H9 (cell line): ENCODE data around the gene MPZL1. TPM values are rescaled to one million over a fixed set of nuclear protein-coding genes. Genes with fewer than 3 reads are reported as not detected.
"Not testable (repeated sequence)": the region's sequence is repeated elsewhere in the genome, so short reads cannot be mapped to it uniquely, and the experiment has no call there.

ENCODE experiments used
- DNase-seq: peaks from one replicate; pipeline ENCODE4 v3.0.0-alpha.2; 2017
- H2AFZ ChIP-seq: one replicate; pipeline ENCODE4 v1.6.1; 2013; ENCODE audit warnings: mild to moderate bottlenecking, low read length, control low read depth, moderate library complexity
- H2AK5ac ChIP-seq: 2 replicates; pipeline ENCODE4 v1.6.1; 2013; ENCODE audit warnings: low read length, control low read depth, mixed read lengths; ENCODE audit not compliant: insufficient read length
- H2BK120ac ChIP-seq: one replicate; pipeline ENCODE4 v1.6.1; 2013; ENCODE audit warnings: low read depth, mild to moderate bottlenecking, low read length, control low read depth, inconsistent platforms; ENCODE audit not compliant: poor library complexity, severe bottlenecking
- H2BK12ac ChIP-seq: 2 replicates; pipeline ENCODE4 v1.6.1; 2013; ENCODE audit warnings: low read length, control low read depth, mixed read lengths, low read depth; ENCODE audit not compliant: insufficient read length
- H2BK15ac ChIP-seq: 2 replicates; pipeline ENCODE4 v1.6.1; 2013; ENCODE audit warnings: low read depth, low read length, control low read depth
- H2BK20ac ChIP-seq: one replicate; pipeline ENCODE4 v1.6.1; 2013; ENCODE audit warnings: low read depth, mild to moderate bottlenecking, low read length, control low read depth, inconsistent platforms; ENCODE audit not compliant: poor library complexity, severe bottlenecking
- H2BK5ac ChIP-seq: 2 replicates; pipeline ENCODE4 v1.6.1; 2013; ENCODE audit warnings: low read length, control low read depth, mixed read lengths; ENCODE audit not compliant: insufficient read length
- H3K14ac ChIP-seq: 2 replicates; pipeline ENCODE4 v1.6.1; 2013; ENCODE audit warnings: low read length, control low read depth; ENCODE audit not compliant: insufficient read depth
- H3K18ac ChIP-seq: 2 replicates; pipeline ENCODE4 v1.6.1; 2013; ENCODE audit warnings: low read depth, mild to moderate bottlenecking, mixed read lengths, low read length, control low read depth; ENCODE audit not compliant: insufficient read length
- H3K23ac ChIP-seq: 2 replicates; pipeline ENCODE4 v1.6.1; 2013; ENCODE audit warnings: low read length, control low read depth, mixed read lengths, low read depth; ENCODE audit not compliant: insufficient read length
- H3K23me2 ChIP-seq: 2 replicates; pipeline ENCODE4 v1.6.1; 2013; ENCODE audit warnings: low read depth, mild to moderate bottlenecking, mixed read lengths, low read length, control low read depth; ENCODE audit not compliant: insufficient read length, poor library complexity, severe bottlenecking
- H3K27ac ChIP-seq: 2 replicates; pipeline ENCODE4 v1.5.1; 2013; ENCODE audit warnings: low read length, control low read depth, mixed read lengths, low read depth; ENCODE audit not compliant: insufficient read length
- H3K27me3 ChIP-seq: 2 replicates; pipeline ENCODE4 v1.6.1; 2013; ENCODE audit warnings: low read length, control low read depth, inconsistent platforms; ENCODE audit not compliant: insufficient read depth
- H3K4ac ChIP-seq: 2 replicates; pipeline ENCODE4 v1.6.1; 2013; ENCODE audit warnings: low read depth, mild to moderate bottlenecking, control low read depth, inconsistent platforms, low read length, moderate library complexity
- H3K4me1 ChIP-seq: 2 replicates; pipeline ENCODE4 v1.6.1; 2013; ENCODE audit warnings: low read length, control low read depth, inconsistent platforms; ENCODE audit not compliant: insufficient read depth
- H3K4me2 ChIP-seq: 2 replicates; pipeline ENCODE4 v1.6.1; 2013; ENCODE audit warnings: low read length, control low read depth, mixed read lengths; ENCODE audit not compliant: insufficient read length, insufficient read depth
- H3K56ac ChIP-seq: 2 replicates; pipeline ENCODE4 v1.6.1; 2013; ENCODE audit warnings: low read depth, mild to moderate bottlenecking, mixed read lengths, low read length, control low read depth; ENCODE audit not compliant: insufficient read length
- H3K79me1 ChIP-seq: 2 replicates; pipeline ENCODE4 v1.6.1; 2013; ENCODE audit warnings: low read depth, mild to moderate bottlenecking, moderate library complexity, low read length, control low read depth, inconsistent platforms; ENCODE audit not compliant: insufficient read depth, poor library complexity, severe bottlenecking
- H3K79me2 ChIP-seq: 2 replicates; pipeline ENCODE4 v1.6.1; 2013; ENCODE audit warnings: low read length, control low read depth, inconsistent platforms; ENCODE audit not compliant: insufficient read depth
- H3K9ac ChIP-seq: 2 replicates; pipeline ENCODE4 v1.6.1; 2013; ENCODE audit warnings: low read length, control low read depth, mixed read lengths; ENCODE audit not compliant: insufficient read length; ENCODE audit errors: extremely low read depth
- H3K9me3 ChIP-seq: one replicate; pipeline ENCODE4 v1.6.1; 2013; ENCODE audit warnings: low read depth, low read length, inconsistent platforms; ENCODE audit not compliant: control insufficient read depth
- H3T11ph ChIP-seq: one replicate; pipeline ENCODE4 v1.6.1; 2013; ENCODE audit warnings: mild to moderate bottlenecking, low read length, control low read depth, inconsistent platforms
- H4K20me1 ChIP-seq: one replicate; pipeline ENCODE4 v1.6.1; 2013; ENCODE audit not compliant: control insufficient read depth, insufficient read length, insufficient read depth
- H4K5ac ChIP-seq: 2 replicates; pipeline ENCODE4 v1.6.1; 2013; ENCODE audit warnings: low read depth, mild to moderate bottlenecking, mixed read lengths, low read length, control low read depth; ENCODE audit not compliant: insufficient read length
- H4K8ac ChIP-seq: replicated peaks from 2 replicates; pipeline ENCODE4 v1.6.1; 2013; ENCODE audit warnings: low read length, control low read depth, mixed read lengths, low read depth; ENCODE audit not compliant: insufficient read length
- H4K91ac ChIP-seq: 2 replicates; pipeline ENCODE4 v1.6.1; 2013; ENCODE audit warnings: low read depth, mild to moderate bottlenecking, moderate library complexity, mixed read lengths, low read length, control low read depth; ENCODE audit not compliant: insufficient read length
- H3K27ac Mint-ChIP-seq, 3 experiments: 2 replicates in 2 of 3; 3 replicates in 1 of 3; pipeline ENCODE4 v1.8.0; 2020 to 2021; ENCODE audit warnings: mixed read lengths in 3 of 3, mild to moderate bottlenecking in 1 of 3, moderate library complexity in 1 of 3
- H3K27me3 Mint-ChIP-seq: 2 replicates; pipeline ENCODE4 v1.8.0; 2021; ENCODE audit warnings: low read depth, mild to moderate bottlenecking, moderate library complexity, mixed read lengths
- H3K36me3 Mint-ChIP-seq, 3 experiments: 2 replicates in 2 of 3; 3 replicates in 1 of 3; pipeline ENCODE4 v1.8.0; 2020 to 2021; ENCODE audit warnings: low read depth in 3 of 3, mixed read lengths in 3 of 3; ENCODE audit not compliant: insufficient read depth in 1 of 3
- H3K4me1 Mint-ChIP-seq, 2 experiments: 2 replicates each; pipeline ENCODE4 v1.8.0; 2020; ENCODE audit warnings: mixed read lengths in 2 of 2
- H3K4me3 Mint-ChIP-seq, 2 experiments: 2 replicates in 1 of 2; 3 replicates in 1 of 2; pipeline ENCODE4 v1.8.0; 2020 to 2021; ENCODE audit warnings: mild to moderate bottlenecking in 2 of 2, mixed read lengths in 2 of 2, moderate library complexity in 1 of 2
- H3K9me3 Mint-ChIP-seq, 2 experiments: 2 replicates in 1 of 2; 3 replicates in 1 of 2; pipeline ENCODE4 v1.8.0; 2020; ENCODE audit warnings: mild to moderate bottlenecking in 2 of 2, mixed read lengths in 2 of 2, moderate library complexity in 1 of 2
- WGBS: extraction: QIAGEN DNeasy Blood & Tissue Kit; methylation state at CpG from one replicate; pipeline ENCODE4 v1.1.7; 2013; ENCODE audit warnings: missing lambda C conversion rate, low lambda C conversion rate, mixed read lengths; ENCODE audit not compliant: insufficient read length; ENCODE audit errors: extremely low coverage; 5-methylcytosine and 5-hydroxymethylcytosine counted together
- total RNA-seq: library from RNA; stranded (reverse); gene quantifications from 2 replicates; pipeline ENCODE4 v1.2.1, GENCODE V29; 2021

Gene MPZL1
- total RNA-seq, 1 experiment from 2014 or later, result 60.7 TPM

GRCh38 chr1:167806676-167807075 lies 84.9 kb downstream of the MPZL1 start:
- not testable (repeated sequence) for H3K27ac ChIP-seq, H3K27ac Mint-ChIP-seq, H3K27me3 Mint-ChIP-seq

More at GRCh38 chr1:167806676-167807075, 84.9 kb downstream of the MPZL1 start:
- not testable (repeated sequence) for H4K20me1 ChIP-seq, H4K8ac ChIP-seq, H3K23ac ChIP-seq, H3K9ac ChIP-seq, H3K4me1 ChIP-seq, H3K79me2 ChIP-seq, H3K14ac ChIP-seq, H2BK120ac ChIP-seq, H3K18ac ChIP-seq, DNase-seq, H2AK5ac ChIP-seq, H2BK20ac ChIP-seq, H3K4me1 Mint-ChIP-seq, H2BK12ac ChIP-seq, H3K79me1 ChIP-seq, H3K27me3 ChIP-seq, H3K4me3 Mint-ChIP-seq, H2AFZ ChIP-seq, H4K91ac ChIP-seq, H4K5ac ChIP-seq, H3K4me2 ChIP-seq, H3K56ac ChIP-seq, H3K23me2 ChIP-seq, H2BK5ac ChIP-seq, H3K9me3 ChIP-seq, H2BK15ac ChIP-seq, H3K4ac ChIP-seq, H3T11ph ChIP-seq
- whole genome bisulfite sequencing, result no CpG with 5 or more reads among the region's 12 CpGs
- Mint-ChIP-seq H3K9me3 (peaks cover 30 to 35% of the 10 kb centered on the region in 2 experiments), H3K36me3 (peaks cover 15 to 33% (median 17%) of the 10 kb centered on the region in 3 experiments)
